HCT116 (cell line): ENCODE data around the gene ZNF384. TPM values are rescaled to one million over a fixed set of nuclear protein-coding genes. Genes with fewer than 3 reads are reported as not detected.

Experiments used
- ATAC-seq: fragments of 200-7000 bp; cut with Tn5 transposase; 2 replicates; pipeline ENCODE4 v1.9.1; 2020; ENCODE audit warnings: mild to moderate bottlenecking, moderate library complexity
- BruUV-seq: library from RNA; stranded (reverse); fragments of 400-500 nt; replicated peaks from 2 replicates; lab custom pipeline; 2021; lab: Mats Ljungman, UMichigan
- CTCF ChIA-PET: fragments of 300-600 bp; sonication (Branson Sonifier 250); formaldehyde crosslinking; loops from one replicate; lab custom pipeline; 2021; ENCODE audit warnings: antibody characterized with exemption; lab: Charles Lee
- POLR2A ChIA-PET: fragments of 300-600, 350-600 bp; sonication (Branson Sonifier 250); formaldehyde crosslinking; loops from one replicate; lab custom pipeline; 2021; ENCODE audit warnings: antibody characterized with exemption; lab: Charles Lee
- RAD21 ChIA-PET, 2 experiments: fragments of 300-600 bp; sonication (Branson Sonifier 250); formaldehyde crosslinking; loops; one replicate each; lab custom pipeline; 2023; ENCODE audit warnings: low total read pairs in 2 of 2; ENCODE audit not compliant: uncharacterized antibody in 2 of 2, unreplicated experiment in 2 of 2, low non-redundant PET in 1 of 2; lab: Charles Lee
- DNase-seq: peaks from one replicate; pipeline ENCODE4 v3.0.0-alpha.2; 2010; ENCODE audit warnings: low read depth, low spot score
- H2AFZ ChIP-seq: fragments of 200-600 bp; shearing (Covaris generic), sonication (generic); 2 replicates; pipeline ENCODE4 v1.6.1; 2017; ENCODE audit warnings: low read depth, mixed run types, mixed read lengths, antibody characterized with exemption, low read length; ENCODE audit not compliant: poor library complexity, severe bottlenecking
- H3K27ac ChIP-seq: 2 replicates; pipeline ENCODE4 v1.5.1; 2012; ENCODE audit warnings: low read depth, low read length
- H3K27me3 ChIP-seq: fragments of 200-600 bp; sonication (generic); 2 replicates; pipeline ENCODE4 v1.6.1; 2016; ENCODE audit warnings: mixed run types, low read length, mixed read lengths; ENCODE audit not compliant: insufficient read depth
- H3K36me3 ChIP-seq, 2 experiments: fragments of 200-500 bp in 1 of 2; fragments of 200-600 bp in 1 of 2; sonication (Bioruptor generic) in 1 of 2; sonication (generic) in 1 of 2; 2 replicates each; pipeline versions ENCODE4 v1.5.1 to v1.6.1; 2014 to 2016; ENCODE audit warnings: low read length in 2 of 2, inconsistent platforms in 1 of 2, mixed read lengths in 1 of 2, mixed run types in 1 of 2; ENCODE audit not compliant: insufficient read depth in 2 of 2, control insufficient read depth in 1 of 2
- H3K4me1 ChIP-seq, 2 experiments: fragments of 200-600 bp in 1 of 2; sonication (generic) in 1 of 2; 2 replicates each; pipeline versions ENCODE4 v1.5.1 to v1.6.1; 2012 to 2017; ENCODE audit warnings: low read length in 2 of 2, inconsistent platforms in 1 of 2, mild to moderate bottlenecking in 1 of 2, mixed read lengths in 1 of 2, mixed run types in 1 of 2, moderate library complexity in 1 of 2; ENCODE audit not compliant: insufficient read depth in 2 of 2, control insufficient read depth in 1 of 2
- H3K4me2 ChIP-seq: fragments of 200-600 bp; sonication (generic); 2 replicates; pipeline ENCODE4 v1.6.1; 2017; ENCODE audit warnings: mixed run types, low read length, mixed read lengths
- H3K4me3 ChIP-seq, 2 experiments: fragments of 200-600 bp in 1 of 2; sonication (generic) in 1 of 2; replicated peaks in 1 of 2; 2 replicates each; pipeline ENCODE4 v1.5.1; 2011 to 2016; ENCODE audit warnings: low read length in 2 of 2, control low read depth in 1 of 2, low read depth in 1 of 2, mild to moderate bottlenecking in 1 of 2, mixed read lengths in 1 of 2, mixed run types in 1 of 2
- H3K79me2 ChIP-seq: fragments of 200-600 bp; sonication (generic); 2 replicates; pipeline ENCODE4 v1.6.1; 2017; ENCODE audit warnings: mild to moderate bottlenecking, mixed run types, low read length, moderate library complexity, mixed read lengths; ENCODE audit not compliant: insufficient read depth
- H3K9ac ChIP-seq: fragments of 200-600 bp; sonication (generic); 2 replicates; pipeline ENCODE4 v1.6.1; 2016; ENCODE audit warnings: low read length, mixed read lengths
- H3K9me2 ChIP-seq: fragments of 200-600 bp; sonication (generic), shearing (Covaris generic); 2 replicates; pipeline ENCODE4 v1.6.1; 2017; ENCODE audit warnings: mixed run types, mild to moderate bottlenecking, moderate library complexity; ENCODE audit not compliant: insufficient read depth
- H3K9me3 ChIP-seq, 2 experiments: fragments of 200-500 bp in 1 of 2; fragments of 200-600 bp in 1 of 2; sonication (Bioruptor generic) in 1 of 2; sonication (generic) in 1 of 2; 2 replicates each; pipeline ENCODE4 v1.6.1; 2014 to 2017; ENCODE audit warnings: low read length in 2 of 2, mixed read lengths in 2 of 2, inconsistent platforms in 1 of 2, low read depth in 1 of 2, mild to moderate bottlenecking in 1 of 2, mixed run types in 1 of 2, moderate library complexity in 1 of 2; ENCODE audit not compliant: control insufficient read depth in 1 of 2, insufficient read depth in 1 of 2
- H4K20me1 ChIP-seq: fragments of 200-600 bp; sonication (generic), shearing (Covaris generic); 2 replicates; pipeline ENCODE4 v1.6.1; 2017; ENCODE audit warnings: mixed run types, mild to moderate bottlenecking, moderate library complexity; ENCODE audit not compliant: insufficient read depth
- ATF3 ChIP-seq: IDR thresholded peaks from 2 replicates; pipeline ENCODE4 v1.6.1; 2012
- CBX3 ChIP-seq: IDR thresholded peaks from 2 replicates; pipeline ENCODE4 v1.6.1; 2012; ENCODE audit warnings: low read depth
- CEBPB ChIP-seq: IDR thresholded peaks from 2 replicates; pipeline ENCODE4 v1.6.1; 2012; ENCODE audit warnings: low read depth
- EZH2 ChIP-seq: fragments of 200-600 bp; sonication (generic); IDR thresholded peaks from 2 replicates; pipeline ENCODE4 v1.6.1; 2017; ENCODE audit warnings: antibody characterized with exemption, mixed run types
- EZH2phosphoT487 ChIP-seq: fragments of 200-600 bp; IDR thresholded peaks from 2 replicates; pipeline ENCODE4 v1.6.1; 2018; ENCODE audit warnings: antibody characterized with exemption, borderline replicate concordance
- JUND ChIP-seq: IDR thresholded peaks from 2 replicates; pipeline ENCODE4 v1.6.1; 2012
- RAD21 ChIP-seq: IDR thresholded peaks from 2 replicates; pipeline ENCODE4 v1.6.1; 2012; ENCODE audit warnings: low read depth, mild to moderate bottlenecking
- REST ChIP-seq: IDR thresholded peaks from 2 replicates; pipeline ENCODE4 v1.6.1; 2012; ENCODE audit warnings: low read depth
- SIN3A ChIP-seq: IDR thresholded peaks from 2 replicates; pipeline ENCODE4 v1.6.1; 2012; ENCODE audit warnings: low read depth
- SP1 ChIP-seq: IDR thresholded peaks from 2 replicates; pipeline ENCODE4 v1.6.1; 2012; ENCODE audit warnings: low read depth
- SRF ChIP-seq: IDR thresholded peaks from 2 replicates; pipeline ENCODE4 v1.6.1; 2012; ENCODE audit warnings: low read depth
- TCF7L2 ChIP-seq: IDR thresholded peaks from 2 replicates; pipeline ENCODE4 v1.7.0; 2011; ENCODE audit warnings: borderline replicate concordance, inconsistent platforms; ENCODE audit not compliant: insufficient read depth, insufficient read length; ENCODE audit errors: extremely low read depth
- ZBTB33 ChIP-seq: IDR thresholded peaks from 2 replicates; pipeline ENCODE4 v1.6.1; 2011; ENCODE audit warnings: mild to moderate bottlenecking, low read length, moderate library complexity; ENCODE audit not compliant: insufficient replicate concordance; ENCODE audit errors: extremely low read depth
- ZFX ChIP-seq: fragments of 450-650 bp; IDR thresholded peaks from 2 replicates; pipeline ENCODE4 v1.6.1; 2017
- intact Hi-C: fragments of 100-400 bp; cut with micrococcal nuclease; formaldehyde crosslinking; loops from 2 replicates; pipeline ENCODE4 v1.10.0; 2022
- total RNA-seq: library from RNA; stranded (reverse); gene quantifications from one replicate; pipeline ENCODE4 v1.2.1, GENCODE V29; 2021; ENCODE audit not compliant: unreplicated experiment

The ZNF384 gene
- total RNA-seq, 1 experiment from 2014 or later = 73.4 TPM

- no peaks in the 10 kb centered on the region for H4K20me1 ChIP-seq
- RAD21 ChIA-PET = no interaction called here
- H3K9me2 ChIP-seq = no peaks in the 10 kb centered on the region
- H3K4me2 ChIP-seq = no peak overlapping the region
- no TSS peak for BruUV-seq
- H3K9me3 ChIP-seq = no peaks in the 10 kb centered on the region
- CTCF ChIA-PET = interaction anchor here (0.9 kb wide), 1 partner anchor 17 kb away, joined by 3 read pairs; no protein-coding TSS in a partner anchor
- no peak overlapping the region for H3K9ac ChIP-seq
- H3K36me3 ChIP-seq = no peaks in the 10 kb centered on the region
- intact Hi-C loops = no loop called here
- ATAC-seq (no peak), DNase-seq (no peak)
- POLR2A ChIA-PET = no interaction called here
- peaks cover 2 to 15% of the 10 kb centered on the region in 2 experiments; a peak in 3 of 4 replicates for H3K4me1 ChIP-seq
- no peak overlapping the region for H3K27ac ChIP-seq
- no peak overlapping the region for H2AFZ ChIP-seq
- H3K4me3 ChIP-seq = no peak overlapping the region
- no peak for TF ChIP-seq CEBPB
- TF ChIP-seq SIN3A = no peak
- TF ChIP-seq JUND = no peak
- TF ChIP-seq ZFX = no peak
- no peak for TF ChIP-seq EZH2
- no peak for TF ChIP-seq TCF7L2
- no peak for TF ChIP-seq SP1
- TF ChIP-seq, all 23 proteins: peak for 0
- Histone ChIP-seq H3K27me3 (no peaks in the 10 kb centered on the region), H3K79me2 (peaks cover 27% of the 10 kb centered on the region)
Observed at GRCh38 chr12:6692888-6693287, 3.7 kb upstream of the ZNF384 start.

GRCh38 chr12:6691473-6691872 is 2.3 kb upstream of the ZNF384 start:
- no peak overlapping the region for H3K4me3 ChIP-seq
- no peak overlapping the region for H3K9ac ChIP-seq
- peaks cover 9 to 21% of the 10 kb centered on the region in 2 experiments for H3K4me1 ChIP-seq
- ChIA-PET RAD21 (no interaction called here), CTCF (no interaction called here), POLR2A (no interaction called here)
- H3K9me2 ChIP-seq = no peaks in the 10 kb centered on the region
- H3K4me2 ChIP-seq = no peak overlapping the region
- H3K36me3 ChIP-seq = no peaks in the 10 kb centered on the region; a peak in 1 of 4 replicates
- intact Hi-C loops = no loop called here
- H3K27me3 ChIP-seq = no peaks in the 10 kb centered on the region
- no TSS peak for BruUV-seq
- peaks cover 42% of the 10 kb centered on the region for H3K79me2 ChIP-seq
- no peak overlapping the region for H2AFZ ChIP-seq
- H4K20me1 ChIP-seq = no peaks in the 10 kb centered on the region
- no peak for ATAC-seq
- H3K9me3 ChIP-seq = no peaks in the 10 kb centered on the region
- DNase-seq = no peak
- no peak overlapping the region for H3K27ac ChIP-seq
- TF ChIP-seq REST = no peak
- no peak for TF ChIP-seq JUND
- no peak for TF ChIP-seq RAD21
- no peak for TF ChIP-seq ATF3
- no peak for TF ChIP-seq CEBPB
- no peak for TF ChIP-seq ZBTB33
- TF ChIP-seq SP1 = no peak
- no peak for TF ChIP-seq SRF
- no peak for TF ChIP-seq ZFX
- TF ChIP-seq SIN3A = no peak
- no peak for TF ChIP-seq EZH2phosphoT487
- TF ChIP-seq CBX3 = no peak
